Measurements from ENCODE around the gene EVL.

GRCh38 chr14:100060760-100061159 lies 4.5 kb upstream of the EVL start:
- TF ChIP-seq, protein P1, sequence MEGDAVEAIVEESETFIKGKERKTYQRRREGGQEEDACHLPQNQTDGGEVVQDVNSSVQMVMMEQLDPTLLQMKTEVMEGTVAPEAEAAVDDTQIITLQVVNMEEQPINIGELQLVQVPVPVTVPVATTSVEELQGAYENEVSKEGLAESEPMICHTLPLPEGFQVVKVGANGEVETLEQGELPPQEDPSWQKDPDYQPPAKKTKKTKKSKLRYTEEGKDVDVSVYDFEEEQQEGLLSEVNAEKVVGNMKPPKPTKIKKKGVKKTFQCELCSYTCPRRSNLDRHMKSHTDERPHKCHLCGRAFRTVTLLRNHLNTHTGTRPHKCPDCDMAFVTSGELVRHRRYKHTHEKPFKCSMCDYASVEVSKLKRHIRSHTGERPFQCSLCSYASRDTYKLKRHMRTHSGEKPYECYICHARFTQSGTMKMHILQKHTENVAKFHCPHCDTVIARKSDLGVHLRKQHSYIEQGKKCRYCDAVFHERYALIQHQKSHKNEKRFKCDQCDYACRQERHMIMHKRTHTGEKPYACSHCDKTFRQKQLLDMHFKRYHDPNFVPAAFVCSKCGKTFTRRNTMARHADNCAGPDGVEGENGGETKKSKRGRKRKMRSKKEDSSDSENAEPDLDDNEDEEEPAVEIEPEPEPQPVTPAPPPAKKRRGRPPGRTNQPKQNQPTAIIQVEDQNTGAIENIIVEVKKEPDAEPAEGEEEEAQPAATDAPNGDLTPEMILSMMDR (conservative IDR thresholded peaks at IDR 0.05; ENCODE audit: low read length): no peak
- no peak for TF ChIP-seq EZH2phosphoT487 (IDR thresholded peaks at IDR 0.05; ENCODE audit: borderline replicate concordance)

Data from Loucy (cell line).